Lower leg skin (tissue), 4 donors: ENCODE results near the gene HMG20A. TPM values are rescaled to one million over a fixed set of nuclear protein-coding genes. Genes with fewer than 3 reads are reported as not detected.

Experiments
- DNase-seq, 2 donors: peaks; one replicate each; pipeline ENCODE4 v3.0.0-alpha.2; 2019; ENCODE audit warnings: low spot score in 2 of 2
- H3K4me3 ChIP-seq: fragments of 200-600 bp; sonication (generic); 2 replicates; pipeline ENCODE4 v1.5.1; 2017; ENCODE audit warnings: mild to moderate bottlenecking, low read depth; ENCODE audit not compliant: poor library complexity, severe bottlenecking
- CTCF ChIP-seq, 3 donors: fragments of 450-650 bp; IDR thresholded peaks; one replicate each; pipeline ENCODE4 v1.5.1; 2016; ENCODE audit warnings: antibody characterized with exemption in 3 of 3, mild to moderate bottlenecking in 3 of 3, moderate library complexity in 2 of 3
- POLR2A ChIP-seq, 2 donors: fragments of 450-650 bp; IDR thresholded peaks; one replicate each; pipeline ENCODE4 v1.6.1; 2016 to 2017; ENCODE audit warnings: antibody characterized with exemption in 2 of 2, mild to moderate bottlenecking in 1 of 2, moderate library complexity in 1 of 2
- WGBS, 2 donors: methylation state at CpG; one replicate each; pipeline ENCODE4 v1.1.5; 2018; 5-methylcytosine and 5-hydroxymethylcytosine counted together
- intact Hi-C: fragments of 100-400 bp; cut with DNase I; formaldehyde crosslinking; loops from one replicate; pipeline ENCODE4 v1.15.0; 2023; ENCODE audit warnings: low total_unique reads
- total RNA-seq, 4 donors: library from RNA; depleted of rRNA; stranded (reverse); fragments of >200 nt; gene quantifications; one replicate each; pipeline ENCODE4 v1.1.0, GENCODE V29; 2016

Gene HMG20A
- total RNA-seq, 4 donors from 2014 or later: 16.8 to 28.1 (median 22.5) TPM

- intact Hi-C loops: no loop called here
- 83 to 90% methylated on average over 1 of the region's 1 CpG for WGBS, 2 donors
Observed at GRCh38 chr15:77466521-77466920, 45.8 kb downstream of the HMG20A start.

GRCh38 chr15:77468896-77469295 is 48.2 kb downstream of the HMG20A start:
- 90 to 96% methylated on average over 3 of the region's 3 CpGs for WGBS, 2 donors
- TF ChIP-seq CTCF (IDR thresholded peaks at IDR 0.05) (no peak), POLR2A (IDR thresholded peaks at IDR 0.05) (no peak)
- intact Hi-C loops: no loop called here
- no peak overlapping the region for H3K4me3 ChIP-seq
- DNase-seq: no peak

More at GRCh38 chr15:77466521-77466920, 45.8 kb downstream of the HMG20A start:
- DNase-seq: no peak
- H3K4me3 ChIP-seq: no peak overlapping the region
- TF ChIP-seq CTCF (IDR thresholded peaks at IDR 0.05) (no peak), POLR2A (IDR thresholded peaks at IDR 0.05) (no peak)

GRCh38 chr15:77470235-77470634 is 49.5 kb downstream of the HMG20A start:
- H3K4me3 ChIP-seq: no peak overlapping the region
- intact Hi-C loops: no loop called here
- TF ChIP-seq CTCF (IDR thresholded peaks at IDR 0.05) (no peak), POLR2A (IDR thresholded peaks at IDR 0.05) (no peak)
- DNase-seq: no peak

- TF ChIP-seq POLR2A (IDR thresholded peaks at IDR 0.05): no peak
- no peak for TF ChIP-seq CTCF (IDR thresholded peaks at IDR 0.05)
- intact Hi-C loops: no loop called here
- no peak for DNase-seq
- no peak overlapping the region for H3K4me3 ChIP-seq
Observed at GRCh38 chr15:77473328-77473727, 52.6 kb downstream of the HMG20A start.

GRCh38 chr15:77474310-77474988 is 53.8 kb downstream of the HMG20A start:
- TF ChIP-seq POLR2A (IDR thresholded peaks at IDR 0.05): no peak
- no peak for TF ChIP-seq CTCF (IDR thresholded peaks at IDR 0.05)
- WGBS, 2 donors: 82 to 83% methylated on average over 3 of the region's 3 CpGs
- no peak for DNase-seq
- intact Hi-C loops: no loop called here
- no peak overlapping the region for H3K4me3 ChIP-seq

GRCh38 chr15:77475001-77475400 is 54.3 kb downstream of the HMG20A start:
- 93 to 94% methylated on average over 2 of the region's 2 CpGs for WGBS, 2 donors
- no peak for DNase-seq
- intact Hi-C loops: no loop called here
- no peak for TF ChIP-seq CTCF (IDR thresholded peaks at IDR 0.05)
- no peak for TF ChIP-seq POLR2A (IDR thresholded peaks at IDR 0.05)
- no peak overlapping the region for H3K4me3 ChIP-seq
